Left ventricle myocardium inferior (tissue), 1 donor: ENCODE results near the gene MFRP. TPM values are rescaled to one million over a fixed set of nuclear protein-coding genes. Genes with fewer than 3 reads are reported as not detected.
A peak's percentile ranks its signal among the peaks of the same experiment; 100 is the strongest.

Experiments used
- DNase-seq: peaks from one replicate; pipeline ENCODE4 v3.0.0-alpha.2; 2020
- H3K27ac ChIP-seq: fragments of 200-600 bp; replicated peaks from 2 replicates; pipeline ENCODE4 v1.8.0; 2021
- H3K27me3 ChIP-seq: fragments of 200-600 bp; 2 replicates; pipeline ENCODE4 v1.8.0; 2021; ENCODE audit warnings: low read depth
- H3K36me3 ChIP-seq: fragments of 200-600 bp; 2 replicates; pipeline ENCODE4 v1.8.0; 2021
- H3K4me1 ChIP-seq: fragments of 200-600 bp; 2 replicates; pipeline ENCODE4 v1.8.0; 2021
- H3K4me3 ChIP-seq: fragments of 200-600 bp; 2 replicates; pipeline ENCODE4 v1.8.0; 2021; ENCODE audit warnings: mild to moderate bottlenecking, moderate library complexity
- H3K9me3 ChIP-seq: fragments of 200-600 bp; replicated peaks from 2 replicates; pipeline ENCODE4 v1.8.0; 2021
- CTCF ChIP-seq: fragments of 200-600 bp; IDR thresholded peaks from 2 replicates; pipeline ENCODE4 v1.8.0; 2021; ENCODE audit warnings: antibody characterized with exemption, mild to moderate bottlenecking, borderline replicate concordance
- intact Hi-C: fragments of 100-400 bp; cut with micrococcal nuclease; formaldehyde crosslinking; loops from one replicate; pipeline ENCODE4 v1.11.0; 2022
- total RNA-seq: library from RNA; stranded (reverse); fragmentation: NEBNext Ultra II Directional; extraction: Animal tissue kit (Norgen Biotek cat#: 25700); gene quantifications from one replicate; pipeline ENCODE4 v1.2.1, GENCODE V29; 2021
- donor health status: DM: no; HTN: yes; CAD: no; lungs with severe emphysema.

MFRP gene
- total RNA-seq, 1 donor from 2014 or later = not detected

GRCh38 chr11:119371067-119371601 is 24.6 kb upstream of the MFRP start:
- intact Hi-C loops = no loop called here
- no peak for DNase-seq

GRCh38 chr11:119370486-119371046 is 24.1 kb upstream of the MFRP start:
- DNase-seq = peak; percentile 68
- H3K4me1 ChIP-seq = peaks cover 100% of the 10 kb centered on the region
- H3K36me3 ChIP-seq = no peaks in the 10 kb centered on the region
- H3K27me3 ChIP-seq = peaks cover 1% of the 10 kb centered on the region
- TF ChIP-seq CTCF = no peak
- peak overlapping the region; percentile 95 for H3K27ac ChIP-seq
- intact Hi-C loops = no loop called here
- H3K4me3 ChIP-seq = peak overlapping the region; percentile 56
- no peaks in the 10 kb centered on the region for H3K9me3 ChIP-seq

More at GRCh38 chr11:119371067-119371601, 24.6 kb upstream of the MFRP start:
- Histone ChIP-seq H3K4me3 (peak overlapping the region; percentile 40), H3K4me1 (peaks cover 100% of the 10 kb centered on the region), H3K9me3 (no peaks in the 10 kb centered on the region), H3K36me3 (no peaks in the 10 kb centered on the region), H3K27me3 (no peaks in the 10 kb centered on the region), H3K27ac (peak overlapping the region; percentile 95)
- TF ChIP-seq CTCF = no peak

GRCh38 chr11:119369132-119369925 is 22.8 kb upstream of the MFRP start:
- DNase-seq = peak; percentile 44
- intact Hi-C loops = no loop called here

GRCh38 chr11:119368121-119369034 is 21.9 kb upstream of the MFRP start:
- no peak for TF ChIP-seq CTCF
- H3K4me1 ChIP-seq = peaks cover 97% of the 10 kb centered on the region
- DNase-seq = peak; percentile 81

More at GRCh38 chr11:119369132-119369925, 22.8 kb upstream of the MFRP start:
- Histone ChIP-seq H3K27ac (peak overlapping the region; percentile 95), H3K4me1 (peaks cover 98% of the 10 kb centered on the region), H3K9me3 (no peaks in the 10 kb centered on the region), H3K36me3 (no peaks in the 10 kb centered on the region), H3K27me3 (peaks cover 12% of the 10 kb centered on the region), H3K4me3 (peak overlapping the region; percentile 56)
- TF ChIP-seq CTCF = no peak

GRCh38 chr11:119367661-119368120 is 21.2 kb upstream of the MFRP start:
- H3K4me3 ChIP-seq = peak overlapping the region; percentile 56
- peak overlapping the region; percentile 95 for H3K27ac ChIP-seq
- H3K27me3 ChIP-seq = peaks cover 23% of the 10 kb centered on the region
- DNase-seq = no peak
- peaks cover 97% of the 10 kb centered on the region for H3K4me1 ChIP-seq
- no peak for TF ChIP-seq CTCF
- no peaks in the 10 kb centered on the region for H3K9me3 ChIP-seq
- intact Hi-C loops = no loop called here
- no peaks in the 10 kb centered on the region for H3K36me3 ChIP-seq

More at GRCh38 chr11:119368121-119369034, 21.9 kb upstream of the MFRP start:
- Histone ChIP-seq H3K9me3 (no peaks in the 10 kb centered on the region), H3K27ac (peak overlapping the region; percentile 95), H3K27me3 (peaks cover 20% of the 10 kb centered on the region), H3K36me3 (no peaks in the 10 kb centered on the region), H3K4me3 (peak overlapping the region; percentile 56)
- intact Hi-C loops = no loop called here
